ENCODE measurements around the gene FSIP1.
A peak's percentile ranks its signal among the peaks of the same experiment; 100 is the strongest.

The FSIP1 gene

GRCh38 chr15:39787479-39787878 lies 4.8 kb upstream of the FSIP1 start:
- no peak for TF ChIP-seq CTCF (IDR thresholded peaks at IDR 0.05; ENCODE audit: insufficient read depth, low read depth, low read length, missing control alignments)

GRCh38 chr15:39786447-39787056 lies 3.9 kb upstream of the FSIP1 start:
- DNase-seq (ENCODE audit: low read depth) = peak; percentile 65
- TF ChIP-seq CTCF (IDR thresholded peaks at IDR 0.05; ENCODE audit: insufficient read depth, low read depth, low read length, missing control alignments) = peak; percentile 53
- no peak overlapping the region for H3K4me3 ChIP-seq (ENCODE audit: low read length)

More at GRCh38 chr15:39787479-39787878, 4.8 kb upstream of the FSIP1 start:
- no peak overlapping the region for H3K4me3 ChIP-seq (ENCODE audit: low read length)
- no peak for DNase-seq (ENCODE audit: low read depth)

GRCh38 chr15:39785841-39786240 lies 3.2 kb upstream of the FSIP1 start:
- no peak for DNase-seq (ENCODE audit: low read depth)
- H3K4me3 ChIP-seq (ENCODE audit: low read length) = no peak overlapping the region
- no peak for TF ChIP-seq CTCF (IDR thresholded peaks at IDR 0.05; ENCODE audit: insufficient read depth, low read depth, low read length, missing control alignments)

- TF ChIP-seq CTCF (IDR thresholded peaks at IDR 0.05; ENCODE audit: insufficient read depth, low read depth, low read length, missing control alignments) = peak; percentile 28
- peak; percentile 32 for DNase-seq (ENCODE audit: low read depth)
- no peak overlapping the region for H3K4me3 ChIP-seq (ENCODE audit: low read length)
Observed at GRCh38 chr15:39785139-39785538, 2.5 kb upstream of the FSIP1 start.

- TF ChIP-seq CTCF (IDR thresholded peaks at IDR 0.05; ENCODE audit: insufficient read depth, low read depth, low read length, missing control alignments) = no peak
- no peak for DNase-seq (ENCODE audit: low read depth)
- H3K4me3 ChIP-seq (ENCODE audit: low read length) = no peak overlapping the region
Observed at GRCh38 chr15:39784638-39785037, 2.0 kb upstream of the FSIP1 start.

- peak; percentile 53 for DNase-seq (ENCODE audit: low read depth)
- H3K4me3 ChIP-seq (ENCODE audit: low read length) = no peak overlapping the region
- TF ChIP-seq CTCF (IDR thresholded peaks at IDR 0.05; ENCODE audit: insufficient read depth, low read depth, low read length, missing control alignments) = no peak
Observed at GRCh38 chr15:39784125-39784524, 1.5 kb upstream of the FSIP1 start.

GRCh38 chr15:39783244-39783820 lies 691 bp upstream of the FSIP1 start:
- no peak for DNase-seq (ENCODE audit: low read depth)
- no peak for TF ChIP-seq CTCF (IDR thresholded peaks at IDR 0.05; ENCODE audit: insufficient read depth, low read depth, low read length, missing control alignments)
- H3K4me3 ChIP-seq (ENCODE audit: low read length) = peak overlapping the region; percentile 92

Data from epithelial cell of esophagus (primary cell).